H1 (cell line): Measurements from ENCODE around the gene PPFIA2. TPM values are rescaled to one million over a fixed set of nuclear protein-coding genes. Genes with fewer than 3 reads are reported as not detected.

Source experiments
- ASH2L ChIP-seq: fragments of 200-600, 300-600 bp; sonication (generic); IDR thresholded peaks from one replicate; pipeline ENCODE4 v1.7.1; 2017; ENCODE audit warnings: low read length
- CTBP2 ChIP-seq: IDR thresholded peaks from 2 replicates; pipeline ENCODE4 v1.7.0; 2011; ENCODE audit warnings: borderline replicate concordance, mild to moderate bottlenecking, moderate library complexity, mixed read lengths, low read length; ENCODE audit not compliant: insufficient read depth, insufficient read length
- GABPA ChIP-seq: IDR thresholded peaks from 2 replicates; pipeline ENCODE4 v1.6.1; 2011; ENCODE audit warnings: mild to moderate bottlenecking, low read length, moderate library complexity, borderline replicate concordance; ENCODE audit not compliant: insufficient read depth
- KDM1A ChIP-seq: fragments of 200-600, 300-600 bp; sonication (generic); IDR thresholded peaks from 2 replicates; pipeline ENCODE4 v1.7.1; 2016; ENCODE audit warnings: mild to moderate bottlenecking, low read length, borderline replicate concordance
- POLR2A ChIP-seq, 2 experiments: IDR thresholded peaks; 1 replicate in 1 of 2; 2 replicates in 1 of 2; pipeline ENCODE4 v1.6.1; 2011; ENCODE audit warnings: low read depth in 2 of 2, low read length in 2 of 2, mild to moderate bottlenecking in 2 of 2; ENCODE audit errors: control extremely low read depth in 1 of 2
- SIX5 ChIP-seq: IDR thresholded peaks from 2 replicates; pipeline ENCODE4 v1.6.1; 2011; ENCODE audit warnings: mild to moderate bottlenecking, low read depth, low read length
- SP1 ChIP-seq: IDR thresholded peaks from 2 replicates; pipeline ENCODE4 v1.6.1; 2011; ENCODE audit warnings: low read depth, low read length
- TCF12 ChIP-seq: IDR thresholded peaks from 2 replicates; pipeline ENCODE4 v1.6.1; 2011; ENCODE audit warnings: low read depth, mild to moderate bottlenecking, low read length
- polyA plus RNA-seq, 7 experiments: library from polyadenylated mRNA; depleted of rRNA in 3 of 7; stranded (reverse) in 5 of 7; unstranded in 2 of 7; fragments of >200 nt in 5 of 7; fragments of 200-250 nt in 2 of 7; gene quantifications; 1 replicate in 5 of 7; 2 replicates in 1 of 7; 4 replicates in 1 of 7; pipeline versions ENCODE4 v1.2.1 to v1.2.3, GENCODE V29; 2011 to 2013; ENCODE audit warnings: missing spikeins in 2 of 7, mixed read lengths in 2 of 7
- total RNA-seq: library from RNA; stranded (reverse); fragmentation: NEBNext Ultra II Directional; extraction: Animal tissue kit (Norgen Biotek cat#: 25700); gene quantifications from 2 replicates; pipeline ENCODE4 v1.2.1, GENCODE V29; 2021

PPFIA2 gene
- total and polyA plus RNA-seq, 2 of the 8 experiments (the other 6 are each of a cell fraction or from before 2014, with no cell fraction given) = 1.2 to 1.8 TPM

- TF ChIP-seq CTBP2 = no peak
- no peak for TF ChIP-seq TCF12
- no peak for TF ChIP-seq SP1
- no peak for TF ChIP-seq POLR2A (IDR thresholded peaks at IDR 0.05; ENCODE audit: control extremely low read depth in 1 of 2, low read depth in 2 of 2, low read length in 2 of 2)
- no peak for TF ChIP-seq GABPA
- no peak for TF ChIP-seq SIX5
- no peak for TF ChIP-seq ASH2L
- TF ChIP-seq KDM1A = no peak
Observed at GRCh38 chr12:81245907-81246570, 513.1 kb downstream of the PPFIA2 start (continued).
